Measurements from ENCODE around the gene OR6B1. TPM values are rescaled to one million over a fixed set of nuclear protein-coding genes. Genes with fewer than 3 reads are reported as not detected.

Gene OR6B1
- polyA plus RNA-seq, 1 donor (not counting 4 experiments of a cell fraction or from before 2014, with no cell fraction given) = not detected

GRCh38 chr7:143979359-143979758 lies 20.8 kb upstream of the OR6B1 start:
- H3K9ac ChIP-seq (ENCODE audit: control insufficient read depth, extremely low read depth, insufficient read depth, low read length) = no peak overlapping the region
- peak overlapping the region; percentile 29 for H3K4me2 ChIP-seq (ENCODE audit: control insufficient read depth, extremely low read depth, insufficient read depth, low read depth, low read length)
- H3K4me3 ChIP-seq (ENCODE audit: control insufficient read depth in 2 of 3, extremely low read depth in 1 of 3, insufficient read depth in 2 of 3, low read depth in 1 of 3, low read length in 3 of 3) = no peak overlapping the region
- no peak overlapping the region for H3K27ac ChIP-seq (ENCODE audit: control insufficient read depth, insufficient read depth, low read length)
- TF ChIP-seq CTCF (optimal IDR thresholded peaks at IDR 0.05 in 1 of 3, IDR thresholded peaks at IDR 0.05 in 1 of 3, conservative IDR thresholded peaks at IDR 0.05 in 1 of 3; ENCODE audit: extremely low read depth in 1 of 3, insufficient read depth in 2 of 3, low read length in 3 of 3) = no peak
- no peak for TF ChIP-seq EZH2 (IDR thresholded peaks at IDR 0.05; ENCODE audit: low read length)
- no peaks in the 10 kb centered on the region for H3K36me3 ChIP-seq (ENCODE audit: control insufficient read depth in 2 of 2, extremely low read depth in 1 of 2, insufficient read depth in 2 of 2, low read length in 2 of 2)
- FAIRE-seq = no peak
- H3K27me3 ChIP-seq (ENCODE audit: control insufficient read depth, extremely low read depth, insufficient read depth, low read length) = no peaks in the 10 kb centered on the region
- no peaks in the 10 kb centered on the region for H3K79me2 ChIP-seq (ENCODE audit: control insufficient read depth, insufficient read depth, low read length)
- no peaks in the 10 kb centered on the region for H4K20me1 ChIP-seq (ENCODE audit: control insufficient read depth, extremely low read depth, insufficient read depth, low read length)
- H3K4me1 ChIP-seq (ENCODE audit: control insufficient read depth, extremely low read depth, insufficient read depth, low read length) = peaks cover 8% of the 10 kb centered on the region
- peak; percentile 44 for DNase-seq (ENCODE audit: low read depth, low spot score)
- no peaks in the 10 kb centered on the region for H3K9me3 ChIP-seq (ENCODE audit: control insufficient read depth, low read depth, low read length)
- H3K9me1 ChIP-seq (ENCODE audit: control insufficient read depth, extremely low read depth, insufficient read depth, low read length) = no peaks in the 10 kb centered on the region
- H2AFZ ChIP-seq (ENCODE audit: control insufficient read depth, low read length) = no peak overlapping the region
- dilution Hi-C loops (cut with MboI; ENCODE audit: extremely low pct_ligation_motif_present, low sequenced_read_pairs) = no loop called here

GRCh38 chr7:143979998-143980397 lies 20.1 kb upstream of the OR6B1 start:
- Histone ChIP-seq H3K4me2 (ENCODE audit: control insufficient read depth, extremely low read depth, insufficient read depth, low read depth, low read length) (no peak overlapping the region), H3K9me1 (ENCODE audit: control insufficient read depth, extremely low read depth, insufficient read depth, low read length) (no peaks in the 10 kb centered on the region), H3K79me2 (ENCODE audit: control insufficient read depth, insufficient read depth, low read length) (no peaks in the 10 kb centered on the region), H3K4me1 (ENCODE audit: control insufficient read depth, extremely low read depth, insufficient read depth, low read length) (peaks cover 8% of the 10 kb centered on the region), H4K20me1 (ENCODE audit: control insufficient read depth, extremely low read depth, insufficient read depth, low read length) (no peaks in the 10 kb centered on the region), H3K36me3 (ENCODE audit: control insufficient read depth in 2 of 2, extremely low read depth in 1 of 2, insufficient read depth in 2 of 2, low read length in 2 of 2) (no peaks in the 10 kb centered on the region), H3K9ac (ENCODE audit: control insufficient read depth, extremely low read depth, insufficient read depth, low read length) (no peak overlapping the region), H2AFZ (ENCODE audit: control insufficient read depth, low read length) (no peak overlapping the region), H3K4me3 (ENCODE audit: control insufficient read depth in 2 of 3, extremely low read depth in 1 of 3, insufficient read depth in 2 of 3, low read depth in 1 of 3, low read length in 3 of 3) (no peak overlapping the region), H3K27me3 (ENCODE audit: control insufficient read depth, extremely low read depth, insufficient read depth, low read length) (no peaks in the 10 kb centered on the region), H3K27ac (ENCODE audit: control insufficient read depth, insufficient read depth, low read length) (no peak overlapping the region), H3K9me3 (ENCODE audit: control insufficient read depth, low read depth, low read length) (no peaks in the 10 kb centered on the region)
- dilution Hi-C loops (cut with MboI; ENCODE audit: extremely low pct_ligation_motif_present, low sequenced_read_pairs) = no loop called here
- FAIRE-seq (no peak), DNase-seq (ENCODE audit: low read depth, low spot score) (no peak)
- no peak for TF ChIP-seq EZH2 (IDR thresholded peaks at IDR 0.05; ENCODE audit: low read length)
- TF ChIP-seq CTCF (optimal IDR thresholded peaks at IDR 0.05 in 1 of 3, IDR thresholded peaks at IDR 0.05 in 1 of 3, conservative IDR thresholded peaks at IDR 0.05 in 1 of 3; ENCODE audit: extremely low read depth in 1 of 3, insufficient read depth in 2 of 3, low read length in 3 of 3) = no peak

Data from keratinocyte (primary cell).